Body of pancreas (tissue), 4 donors: ENCODE measurements around the gene ACER3.

Experiments used
- CTCF ChIP-seq, 7 experiments: fragments of 450-650 bp in 4 of 7; fragments of 200-600 bp in 3 of 7; sonication (generic) in 3 of 7; IDR thresholded peaks; one replicate each; pipeline ENCODE4 v1.5.1; 2016 to 2019; ENCODE audit warnings: antibody characterized with exemption in 7 of 7
- POLR2A ChIP-seq, 3 donors: fragments of 450-650 bp; IDR thresholded peaks; one replicate each; pipeline ENCODE4 v1.6.1; 2016; ENCODE audit warnings: antibody characterized with exemption in 3 of 3, mild to moderate bottlenecking in 2 of 3

- TF ChIP-seq CTCF (IDR thresholded peaks at IDR 0.05) (no peak), POLR2A (IDR thresholded peaks at IDR 0.05) (no peak)
Measured at GRCh38 chr11:77044886-77045285, 184.2 kb downstream of the ACER3 start.
